C1 segment of cervical spinal cord (tissue), 14 donors: ENCODE results near the gene FSIP2.
A peak's percentile ranks its signal among the peaks of the same experiment; 100 is the strongest.

Experiments
- DNase-seq, 14 donors: peaks; one replicate each; lab custom pipeline; 2025; lab: John Stamatoyannopoulos, UW

Gene FSIP2

GRCh38 chr2:185738679-185739472, at the start of gene FSIP2:
FSIP2 (plus strand) TSS chr2:185738804; CDS start chr2:185738895, 91 bp downstream.
- DNase-seq, result peak in 4 of 14 donors; percentile 1 to 13 (median 2)

- no peak for DNase-seq
These were observed 48.6 kb upstream of the FSIP2 start for GRCh38 chr2:185689906-185690539.

- no peak for DNase-seq
These were observed 42.8 kb upstream of the FSIP2 start for GRCh38 chr2:185695711-185696235.

- DNase-seq, result no peak
These were observed 37.7 kb upstream of the FSIP2 start for GRCh38 chr2:185700883-185701282.

GRCh38 chr2:185734658-185735057, 3.9 kb upstream of the FSIP2 start:
- no peak for DNase-seq

GRCh38 chr2:185736210-185736609, 2.4 kb upstream of the FSIP2 start:
- no peak for DNase-seq

- no peak for DNase-seq
These were observed 7.6 kb downstream of the FSIP2 start for GRCh38 chr2:185745864-185746859.

GRCh38 chr2:185757356-185757755, 18.8 kb downstream of the FSIP2 start:
- no peak for DNase-seq

GRCh38 chr2:185771396-185771795, 32.8 kb downstream of the FSIP2 start:
- no peak for DNase-seq

- DNase-seq, result no peak
These were observed 42.3 kb downstream of the FSIP2 start for GRCh38 chr2:185780890-185781289.

GRCh38 chr2:185782223-185782769, 43.7 kb downstream of the FSIP2 start:
- no peak for DNase-seq

- DNase-seq, result no peak
These were observed 46.6 kb downstream of the FSIP2 start for GRCh38 chr2:185785156-185785555.

- DNase-seq, result no peak
These were observed 47.4 kb downstream of the FSIP2 start for GRCh38 chr2:185785851-185786473.

GRCh38 chr2:185787227-185788145, 48.9 kb downstream of the FSIP2 start:
- DNase-seq, result no peak

GRCh38 chr2:185790361-185790760, 51.8 kb downstream of the FSIP2 start:
- DNase-seq, result no peak

- no peak for DNase-seq
These were observed 55.1 kb downstream of the FSIP2 start for GRCh38 chr2:185793532-185794345.

GRCh38 chr2:185796758-185797157, 58.2 kb downstream of the FSIP2 start:
- no peak for DNase-seq

- DNase-seq, result no peak
These were observed 64.3 kb downstream of the FSIP2 start for GRCh38 chr2:185802926-185803325.

- no peak for DNase-seq
These were observed 68.2 kb downstream of the FSIP2 start for GRCh38 chr2:185806783-185807182.
